ENCODE measurements around the gene PLVAP. TPM values are rescaled to one million over a fixed set of nuclear protein-coding genes. Genes with fewer than 3 reads are reported as not detected.

The PLVAP gene
- total RNA-seq, 1 experiment from 2014 or later, result not detected

DNA sequence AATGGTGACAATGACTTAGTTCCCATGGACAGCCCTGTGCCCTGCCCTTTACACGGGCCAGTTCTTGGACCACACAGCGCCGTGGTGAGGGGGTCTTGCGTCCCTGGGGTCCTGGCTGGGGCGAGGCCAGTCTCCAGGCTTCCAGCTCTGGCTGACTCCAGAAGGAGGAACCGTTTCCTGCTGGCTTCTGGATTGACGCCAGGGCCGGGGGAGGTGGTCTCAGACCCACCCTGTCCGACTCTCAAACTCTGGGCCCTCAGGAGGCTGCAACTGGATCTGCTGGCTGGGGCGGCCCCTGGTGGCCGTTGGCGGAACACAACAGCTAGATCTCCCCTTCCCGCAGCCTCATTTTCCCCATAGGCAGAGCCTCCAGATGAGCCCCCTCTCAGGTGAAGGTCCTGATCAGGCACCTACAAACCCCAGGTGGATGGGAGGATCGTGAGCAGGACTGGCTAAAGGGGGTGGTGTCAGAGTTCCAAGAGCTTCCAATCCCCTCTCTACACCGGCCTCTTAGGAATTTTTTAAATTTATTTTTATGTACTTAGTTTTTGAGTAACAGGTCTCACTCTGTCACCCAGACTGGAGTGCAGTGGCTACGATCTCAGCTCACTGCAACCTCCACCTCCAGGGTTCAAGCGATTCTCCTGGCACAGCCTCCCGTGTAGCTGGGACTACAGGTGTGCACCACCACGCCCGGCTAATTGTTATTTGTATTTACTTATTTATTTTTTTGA lies 8.9 kb upstream of the PLVAP start:
- ChIA-PET POLR2A (no interaction called here), CTCF (interaction anchor here (0.5 to 1.1 kb wide), 9 partner anchors 9 to 160 kb away, joined by 3 to 10 read pairs (median 4); partner anchors contain the start of genes MRPL34 and OCEL1)
- H3K27me3 ChIP-seq (replicated peaks; ENCODE audit: control insufficient read depth, insufficient read depth, low read length), result no peaks in the 10 kb centered on the region
- no peaks in the 10 kb centered on the region for H3K36me3 ChIP-seq (ENCODE audit: control insufficient read depth, insufficient read depth, low read length)
- Mint-ChIP-seq H3K36me3 (ENCODE audit: insufficient read depth, unreplicated experiment) (no peaks in the 10 kb centered on the region), H3K9me3 (ENCODE audit: unreplicated experiment) (no peaks in the 10 kb centered on the region), H3K4me3 (ENCODE audit: unreplicated experiment) (no peak overlapping the region), H3K27ac (ENCODE audit: unreplicated experiment) (no peak overlapping the region), H3K4me1 (ENCODE audit: low read depth, unreplicated experiment) (peaks cover 6% of the 10 kb centered on the region), H3K27me3 (ENCODE audit: insufficient read depth, unreplicated experiment) (peaks cover 3% of the 10 kb centered on the region)
- no TSS peak for BruUV-seq (replicated peaks)
- intact Hi-C loops (cut with micrococcal nuclease; ENCODE audit: unreplicated experiment), result loop anchor here (1.0 kb wide), 1 partner anchor 40 kb away; no protein-coding TSS in a partner anchor
- no peaks in the 10 kb centered on the region for H3K4me1 ChIP-seq
- TF ChIP-seq, protein P1, sequence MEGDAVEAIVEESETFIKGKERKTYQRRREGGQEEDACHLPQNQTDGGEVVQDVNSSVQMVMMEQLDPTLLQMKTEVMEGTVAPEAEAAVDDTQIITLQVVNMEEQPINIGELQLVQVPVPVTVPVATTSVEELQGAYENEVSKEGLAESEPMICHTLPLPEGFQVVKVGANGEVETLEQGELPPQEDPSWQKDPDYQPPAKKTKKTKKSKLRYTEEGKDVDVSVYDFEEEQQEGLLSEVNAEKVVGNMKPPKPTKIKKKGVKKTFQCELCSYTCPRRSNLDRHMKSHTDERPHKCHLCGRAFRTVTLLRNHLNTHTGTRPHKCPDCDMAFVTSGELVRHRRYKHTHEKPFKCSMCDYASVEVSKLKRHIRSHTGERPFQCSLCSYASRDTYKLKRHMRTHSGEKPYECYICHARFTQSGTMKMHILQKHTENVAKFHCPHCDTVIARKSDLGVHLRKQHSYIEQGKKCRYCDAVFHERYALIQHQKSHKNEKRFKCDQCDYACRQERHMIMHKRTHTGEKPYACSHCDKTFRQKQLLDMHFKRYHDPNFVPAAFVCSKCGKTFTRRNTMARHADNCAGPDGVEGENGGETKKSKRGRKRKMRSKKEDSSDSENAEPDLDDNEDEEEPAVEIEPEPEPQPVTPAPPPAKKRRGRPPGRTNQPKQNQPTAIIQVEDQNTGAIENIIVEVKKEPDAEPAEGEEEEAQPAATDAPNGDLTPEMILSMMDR (IDR thresholded peaks at IDR 0.05; ENCODE audit: insufficient read depth in 1 of 2, low read depth in 1 of 2, low read length in 1 of 2, severe bottlenecking in 1 of 2, unreplicated experiment in 1 of 2), result peak; percentile 76 to 85
- no peak overlapping the region for H3K4me3 ChIP-seq (ENCODE audit: low read depth, low read length)
- peak; percentile 52 to 68 for DNase-seq
- peaks cover 14% of the 10 kb centered on the region for H3K9me3 ChIP-seq

DNA sequence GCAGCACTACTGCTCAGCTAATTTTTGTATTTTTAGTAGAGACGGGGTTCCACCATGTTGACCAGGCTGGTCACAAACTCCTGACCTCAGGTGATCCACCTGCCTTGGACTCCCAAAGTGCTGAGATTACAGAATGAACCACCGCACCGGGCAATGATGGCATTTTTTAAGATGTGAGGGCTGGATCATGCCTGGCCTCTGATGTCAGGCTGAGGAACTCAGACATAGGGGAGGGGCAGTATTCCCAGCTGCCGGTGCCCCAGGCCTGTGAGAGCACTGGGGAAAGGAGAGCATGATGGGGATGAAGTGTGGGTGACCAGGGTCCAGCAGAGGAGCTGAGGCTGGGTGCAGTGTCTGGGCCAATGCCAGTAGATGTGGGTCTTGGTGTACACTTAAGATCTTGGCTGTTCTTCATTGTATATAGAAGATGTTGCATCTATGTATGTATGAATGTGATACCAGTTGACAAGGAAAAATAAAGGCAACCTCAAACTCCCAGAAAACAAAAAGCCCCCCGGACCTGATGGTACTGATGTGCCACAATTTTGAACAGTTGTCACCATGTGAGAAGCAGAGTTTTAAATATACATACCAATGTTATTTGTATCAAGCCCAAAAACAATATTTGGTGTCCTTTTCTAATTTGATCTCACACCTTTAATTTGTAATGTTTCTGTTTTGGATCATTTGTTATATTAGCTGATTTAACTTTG lies 3.4 kb upstream of the PLVAP start:
- no peak for DNase-seq
- no peaks in the 10 kb centered on the region for H3K9me3 Mint-ChIP-seq (ENCODE audit: unreplicated experiment)
- no TSS peak for BruUV-seq (replicated peaks)
- no peaks in the 10 kb centered on the region for H3K9me3 ChIP-seq
- H3K36me3 Mint-ChIP-seq (ENCODE audit: insufficient read depth, unreplicated experiment), result no peaks in the 10 kb centered on the region
- no peaks in the 10 kb centered on the region for H3K27me3 Mint-ChIP-seq (ENCODE audit: insufficient read depth, unreplicated experiment)
- CTCF ChIA-PET, result no interaction called here
- H3K27ac Mint-ChIP-seq (ENCODE audit: unreplicated experiment), result no peak overlapping the region
- H3K4me1 Mint-ChIP-seq (ENCODE audit: low read depth, unreplicated experiment), result no peaks in the 10 kb centered on the region
- no peak overlapping the region for H3K4me3 Mint-ChIP-seq (ENCODE audit: unreplicated experiment)
- POLR2A ChIA-PET, result no interaction called here
- TF ChIP-seq, protein P1 (IDR thresholded peaks at IDR 0.05; ENCODE audit: insufficient read depth in 1 of 2, low read depth in 1 of 2, low read length in 1 of 2, severe bottlenecking in 1 of 2, unreplicated experiment in 1 of 2), result no peak
- no peak overlapping the region for H3K4me3 ChIP-seq (ENCODE audit: low read depth, low read length)
- H3K4me1 ChIP-seq, result no peaks in the 10 kb centered on the region
- intact Hi-C loops (cut with micrococcal nuclease; ENCODE audit: unreplicated experiment), result no loop called here
- H3K36me3 ChIP-seq (ENCODE audit: control insufficient read depth, insufficient read depth, low read length), result no peaks in the 10 kb centered on the region
- H3K27me3 ChIP-seq (replicated peaks; ENCODE audit: control insufficient read depth, insufficient read depth, low read length), result no peaks in the 10 kb centered on the region

- Histone ChIP-seq H3K9me3 (no peaks in the 10 kb centered on the region), H3K4me1 (no peaks in the 10 kb centered on the region), H3K36me3 (ENCODE audit: control insufficient read depth, insufficient read depth, low read length) (no peaks in the 10 kb centered on the region), H3K4me3 (ENCODE audit: low read depth, low read length) (no peak overlapping the region), H3K27me3 (replicated peaks; ENCODE audit: control insufficient read depth, insufficient read depth, low read length) (no peaks in the 10 kb centered on the region)
- DNase-seq, result no peak
- Mint-ChIP-seq H3K27me3 (ENCODE audit: insufficient read depth, unreplicated experiment) (no peaks in the 10 kb centered on the region), H3K9me3 (ENCODE audit: unreplicated experiment) (no peaks in the 10 kb centered on the region), H3K4me1 (ENCODE audit: low read depth, unreplicated experiment) (no peaks in the 10 kb centered on the region), H3K36me3 (ENCODE audit: insufficient read depth, unreplicated experiment) (no peaks in the 10 kb centered on the region), H3K4me3 (ENCODE audit: unreplicated experiment) (no peak overlapping the region), H3K27ac (ENCODE audit: unreplicated experiment) (no peak overlapping the region)
- intact Hi-C loops (cut with micrococcal nuclease; ENCODE audit: unreplicated experiment), result no loop called here
- TF ChIP-seq, protein P1 (IDR thresholded peaks at IDR 0.05; ENCODE audit: insufficient read depth in 1 of 2, low read depth in 1 of 2, low read length in 1 of 2, severe bottlenecking in 1 of 2, unreplicated experiment in 1 of 2), result no peak
- CTCF ChIA-PET, result interaction anchor here (0.5 kb wide), 1 partner anchor 861 kb away, joined by 3 read pairs; no protein-coding TSS in a partner anchor
- no TSS peak for BruUV-seq (replicated peaks)
- POLR2A ChIA-PET, result no interaction called here
Measured at GRCh38 chr19:17379221-17379631, 2.1 kb upstream of the PLVAP start.

Data from Caco-2 (cell line).